ENCODE measurements around the gene PJVK.
A peak's percentile ranks its signal among the peaks of the same experiment; 100 is the strongest.
"Not testable (repeated sequence)": the region's sequence is repeated elsewhere in the genome, so short reads cannot be mapped to it uniquely, and the experiment has no call there.

Gene PJVK

GRCh38 chr2:178450774-178451525 lies at the start of gene PJVK, which contains the start of gene PRKRA:
PJVK (plus strand) TSS chr2:178451378; CDS start chr2:178453410, 2,032 bp downstream.
PRKRA (minus strand) TSS chr2:178451175; CDS start chr2:178451030, 145 bp downstream.
- DNase-seq = peak; percentile 85 to 90

- no peak for DNase-seq
Observed at GRCh38 chr2:178401994-178402437, 49.2 kb upstream of the PJVK start.

- DNase-seq = no peak
Observed at GRCh38 chr2:178403671-178404306, 47.4 kb upstream of the PJVK start.

GRCh38 chr2:178404368-178404767 lies 46.8 kb upstream of the PJVK start:
- DNase-seq = no peak

GRCh38 chr2:178409261-178409660 lies 41.9 kb upstream of the PJVK start:
- DNase-seq = no peak

GRCh38 chr2:178412047-178412446 lies 39.1 kb upstream of the PJVK start:
- no peak for DNase-seq

- not testable (repeated sequence) for DNase-seq
Observed at GRCh38 chr2:178412453-178412852, 38.7 kb upstream of the PJVK start.

- peak in 1 of 2 experiments; percentile 43 for DNase-seq
Observed at GRCh38 chr2:178413472-178414265, 37.5 kb upstream of the PJVK start.

GRCh38 chr2:178414266-178415247 lies 36.6 kb upstream of the PJVK start:
- DNase-seq = peak; percentile 67 to 80

GRCh38 chr2:178415979-178416378 lies 35.2 kb upstream of the PJVK start:
- no peak for DNase-seq

GRCh38 chr2:178417916-178418315 lies 33.3 kb upstream of the PJVK start:
- no peak for DNase-seq

GRCh38 chr2:178418426-178418825 lies 32.8 kb upstream of the PJVK start:
- DNase-seq = no peak

GRCh38 chr2:178419123-178419522 lies 32.1 kb upstream of the PJVK start:
- DNase-seq = no peak

GRCh38 chr2:178420463-178420999 lies 30.6 kb upstream of the PJVK start:
- no peak for DNase-seq

- DNase-seq = no peak
Observed at GRCh38 chr2:178422097-178422496, 29.1 kb upstream of the PJVK start.

GRCh38 chr2:178423746-178424145 lies 27.4 kb upstream of the PJVK start:
- not testable (repeated sequence) for DNase-seq

- no peak for DNase-seq
Observed at GRCh38 chr2:178425255-178425827, 25.8 kb upstream of the PJVK start.

GRCh38 chr2:178426388-178426787 lies 24.8 kb upstream of the PJVK start:
- no peak for DNase-seq

- no peak for DNase-seq
Observed at GRCh38 chr2:178427458-178427857, 23.7 kb upstream of the PJVK start.

- no peak for DNase-seq
Observed at GRCh38 chr2:178428396-178428806, 22.8 kb upstream of the PJVK start.

- no peak for DNase-seq
Observed at GRCh38 chr2:178429336-178429735, 21.8 kb upstream of the PJVK start.

Data from cerebellar nuclear complex (tissue), 1 donor.